MM.1S (cell line): ENCODE data around the gene WNT9B.
"Not testable (repeated sequence)": the region's sequence is repeated elsewhere in the genome, so short reads cannot be mapped to it uniquely, and the experiment has no call there.

ENCODE experiments used
- DNase-seq: peaks from one replicate; pipeline ENCODE4 v3.0.0-alpha.2; 2015
- H2AFZ ChIP-seq: fragments of 300-600 bp; sonication (generic); 2 replicates; pipeline ENCODE4 v1.6.0; 2016; ENCODE audit warnings: antibody characterized with exemption, low read length
- H3F3A ChIP-seq: fragments of 300-600 bp; sonication (generic); 2 replicates; pipeline ENCODE4 v1.6.1; 2016; ENCODE audit warnings: mild to moderate bottlenecking, antibody characterized with exemption, low read length, moderate library complexity, mixed read lengths; ENCODE audit not compliant: insufficient read depth
- H3K27ac ChIP-seq: fragments of 300-600 bp; sonication (generic); 2 replicates; pipeline ENCODE4 v1.5.1; 2016; ENCODE audit warnings: mild to moderate bottlenecking, low read length
- H3K27me3 ChIP-seq: fragments of 300-600 bp; sonication (generic); replicated peaks from 2 replicates; pipeline ENCODE4 v1.6.0; 2016; ENCODE audit warnings: low read length; ENCODE audit not compliant: insufficient read depth
- H3K36me3 ChIP-seq: fragments of 300-600 bp; sonication (generic); replicated peaks from 2 replicates; pipeline ENCODE4 v1.6.1; 2016; ENCODE audit warnings: mild to moderate bottlenecking, low read length, mixed read lengths; ENCODE audit not compliant: insufficient read depth
- H3K4me1 ChIP-seq: fragments of 300-600 bp; sonication (generic); 2 replicates; pipeline ENCODE4 v1.6.1; 2016; ENCODE audit warnings: low read length, mixed read lengths
- H3K4me2 ChIP-seq: fragments of 300-600 bp; sonication (generic); 2 replicates; pipeline ENCODE4 v1.6.0; 2016; ENCODE audit warnings: low read depth, low read length
- H3K4me3 ChIP-seq: fragments of 300-600 bp; sonication (generic); 2 replicates; pipeline ENCODE4 v1.5.1; 2016; ENCODE audit warnings: low read length, mixed read lengths
- H3K79me2 ChIP-seq: fragments of 300-600 bp; sonication (generic); 2 replicates; pipeline ENCODE4 v1.6.1; 2016; ENCODE audit warnings: mixed run types, low read length, mixed read lengths
- H3K9ac ChIP-seq: fragments of 300-600 bp; sonication (generic); 2 replicates; pipeline ENCODE4 v1.6.1; 2016; ENCODE audit warnings: low read length, mixed read lengths
- H3K9me2 ChIP-seq: fragments of 300-600 bp; sonication (generic); replicated peaks from 2 replicates; pipeline ENCODE4 v1.6.1; 2016; ENCODE audit warnings: mild to moderate bottlenecking, low read length, mixed read lengths; ENCODE audit not compliant: insufficient read depth
- H3K9me3 ChIP-seq: fragments of 300-600 bp; sonication (generic); replicated peaks from 2 replicates; pipeline ENCODE4 v1.6.1; 2016; ENCODE audit warnings: mild to moderate bottlenecking, low read length, mixed read lengths; ENCODE audit not compliant: insufficient read depth
- H4K20me1 ChIP-seq: fragments of 300-600 bp; sonication (generic); 2 replicates; pipeline ENCODE4 v1.6.1; 2016; ENCODE audit warnings: mild to moderate bottlenecking, low read length, moderate library complexity, mixed read lengths; ENCODE audit not compliant: insufficient read depth
- EZH2 ChIP-seq: fragments of 300-600 bp; sonication (generic); optimal IDR thresholded peaks from 2 replicates; pipeline ENCODE3; 2017; ENCODE audit warnings: low read depth, mild to moderate bottlenecking, antibody characterized with exemption, low read length, mixed read lengths
- EZH2phosphoT487 ChIP-seq: fragments of 300-600 bp; sonication (generic); IDR thresholded peaks from 2 replicates; pipeline ENCODE4 v1.6.1; 2018; ENCODE audit warnings: antibody characterized with exemption, low read length
- TF ChIP-seq, protein P1 (sequence below): fragments of 300-600 bp; sonication (generic); IDR thresholded peaks from 2 replicates; pipeline ENCODE4 v1.5.1; 2016; ENCODE audit warnings: antibody characterized with exemption, low read length, mixed read lengths

WNT9B gene

DNA sequence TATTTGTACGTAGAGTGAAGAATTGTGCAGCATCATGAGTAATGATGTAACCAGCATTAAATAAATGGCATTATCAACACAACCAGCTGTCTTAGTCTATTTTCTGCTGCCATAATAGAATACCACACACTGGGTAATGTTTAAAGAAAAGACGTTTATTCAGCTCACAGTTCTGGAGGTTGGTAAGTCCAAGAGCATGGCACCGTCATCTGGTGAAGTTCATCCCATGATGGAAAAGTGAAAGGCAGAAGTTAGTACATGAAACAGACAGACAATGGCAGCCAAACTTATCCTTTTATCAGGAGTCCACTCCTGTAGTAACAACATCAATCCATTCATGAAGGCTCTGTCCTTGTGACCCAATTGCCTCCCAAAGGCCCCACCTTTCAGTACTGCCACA, 65.2 kb downstream of the WNT9B start:
- no peaks in the 10 kb centered on the region for H3K9me3 ChIP-seq
- no peak overlapping the region for H3K27ac ChIP-seq
- H3K27me3 ChIP-seq: peaks cover 10% of the 10 kb centered on the region; the same call in 1 of the 2 replicates
- H2AFZ ChIP-seq: no peak overlapping the region
- no peaks in the 10 kb centered on the region for H3F3A ChIP-seq
- TF ChIP-seq EZH2: no peak
- TF ChIP-seq, protein P1, sequence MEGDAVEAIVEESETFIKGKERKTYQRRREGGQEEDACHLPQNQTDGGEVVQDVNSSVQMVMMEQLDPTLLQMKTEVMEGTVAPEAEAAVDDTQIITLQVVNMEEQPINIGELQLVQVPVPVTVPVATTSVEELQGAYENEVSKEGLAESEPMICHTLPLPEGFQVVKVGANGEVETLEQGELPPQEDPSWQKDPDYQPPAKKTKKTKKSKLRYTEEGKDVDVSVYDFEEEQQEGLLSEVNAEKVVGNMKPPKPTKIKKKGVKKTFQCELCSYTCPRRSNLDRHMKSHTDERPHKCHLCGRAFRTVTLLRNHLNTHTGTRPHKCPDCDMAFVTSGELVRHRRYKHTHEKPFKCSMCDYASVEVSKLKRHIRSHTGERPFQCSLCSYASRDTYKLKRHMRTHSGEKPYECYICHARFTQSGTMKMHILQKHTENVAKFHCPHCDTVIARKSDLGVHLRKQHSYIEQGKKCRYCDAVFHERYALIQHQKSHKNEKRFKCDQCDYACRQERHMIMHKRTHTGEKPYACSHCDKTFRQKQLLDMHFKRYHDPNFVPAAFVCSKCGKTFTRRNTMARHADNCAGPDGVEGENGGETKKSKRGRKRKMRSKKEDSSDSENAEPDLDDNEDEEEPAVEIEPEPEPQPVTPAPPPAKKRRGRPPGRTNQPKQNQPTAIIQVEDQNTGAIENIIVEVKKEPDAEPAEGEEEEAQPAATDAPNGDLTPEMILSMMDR: no peak
- TF ChIP-seq EZH2phosphoT487: no peak
- no peak overlapping the region for H3K9ac ChIP-seq
- no peaks in the 10 kb centered on the region for H3K36me3 ChIP-seq
- no peak overlapping the region for H3K4me3 ChIP-seq
- no peaks in the 10 kb centered on the region for H3K79me2 ChIP-seq
- H3K4me2 ChIP-seq: no peak overlapping the region
- no peaks in the 10 kb centered on the region for H3K4me1 ChIP-seq
- no peak for DNase-seq
- H4K20me1 ChIP-seq: no peaks in the 10 kb centered on the region
- no peaks in the 10 kb centered on the region for H3K9me2 ChIP-seq

DNA sequence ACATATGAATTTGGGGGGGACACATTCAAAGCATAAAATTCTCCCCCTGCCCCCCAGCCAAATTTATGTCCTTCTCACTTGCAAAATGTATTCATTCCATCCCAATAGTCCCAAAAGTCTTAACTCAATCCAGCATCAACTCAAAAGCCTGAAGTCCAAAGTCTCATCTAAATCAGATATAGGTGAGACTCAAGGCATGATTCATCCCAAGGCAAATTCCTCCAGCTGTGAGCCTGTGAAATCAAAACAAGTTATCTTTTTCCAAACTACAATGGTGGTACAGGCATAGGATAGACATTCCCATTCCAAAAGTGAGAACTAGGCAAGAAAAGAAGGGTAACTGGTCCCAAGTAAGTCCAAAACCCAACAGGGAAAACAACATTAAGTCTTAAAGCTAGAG, 65.7 kb downstream of the WNT9B start:
- no peak overlapping the region for H3K9ac ChIP-seq
- no peaks in the 10 kb centered on the region for H3K9me3 ChIP-seq
- TF ChIP-seq, protein P1: no peak
- TF ChIP-seq EZH2phosphoT487 (no peak), EZH2 (no peak)
- H3K4me3 ChIP-seq: no peak overlapping the region
- no peak overlapping the region for H2AFZ ChIP-seq
- peaks cover 9% of the 10 kb centered on the region; the same call in 1 of the 2 replicates for H3K27me3 ChIP-seq
- no peaks in the 10 kb centered on the region for H3K36me3 ChIP-seq
- no peaks in the 10 kb centered on the region for H3K79me2 ChIP-seq
- H3K4me2 ChIP-seq: no peak overlapping the region
- H3F3A ChIP-seq: no peaks in the 10 kb centered on the region
- no peaks in the 10 kb centered on the region for H4K20me1 ChIP-seq
- H3K9me2 ChIP-seq: no peaks in the 10 kb centered on the region
- no peak for DNase-seq
- H3K27ac ChIP-seq: no peak overlapping the region
- H3K4me1 ChIP-seq: no peaks in the 10 kb centered on the region

DNA sequence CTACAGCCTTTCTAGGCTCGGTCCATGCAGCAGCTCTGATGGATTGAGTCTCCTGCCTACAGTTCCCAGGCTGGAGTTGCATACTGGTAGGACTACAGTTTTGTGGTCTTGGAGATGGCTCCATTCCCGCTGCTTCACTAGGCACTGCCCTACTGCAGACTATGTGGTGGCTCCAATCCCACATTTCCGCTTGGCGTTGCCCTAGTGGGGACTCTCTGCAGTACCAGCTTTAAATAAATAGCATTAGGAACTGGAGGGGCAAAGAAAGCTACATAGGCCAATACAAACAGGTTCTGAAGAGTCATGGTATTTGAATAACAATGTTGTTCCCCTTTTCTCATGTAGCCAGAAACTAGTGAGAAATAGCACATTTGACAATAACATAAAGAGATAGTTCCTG, 66.1 kb downstream of the WNT9B start:
- no peaks in the 10 kb centered on the region for H3K9me3 ChIP-seq
- no peak overlapping the region for H3K4me2 ChIP-seq
- 0 out of 2 replicates have a peak, but pooled peaks cover 2% of the 10 kb centered on the region for H3F3A ChIP-seq
- no peak overlapping the region for H3K27ac ChIP-seq
- H3K36me3 ChIP-seq: no peaks in the 10 kb centered on the region
- DNase-seq: no peak
- H3K79me2 ChIP-seq: no peaks in the 10 kb centered on the region
- no peak overlapping the region for H2AFZ ChIP-seq
- H3K4me3 ChIP-seq: no peak overlapping the region
- H3K9me2 ChIP-seq: no peaks in the 10 kb centered on the region
- no peaks in the 10 kb centered on the region for H4K20me1 ChIP-seq
- TF ChIP-seq EZH2 (no peak), EZH2phosphoT487 (no peak)
- TF ChIP-seq, protein P1: no peak
- no peaks in the 10 kb centered on the region for H3K4me1 ChIP-seq
- H3K9ac ChIP-seq: no peak overlapping the region
- H3K27me3 ChIP-seq: peaks cover 4% of the 10 kb centered on the region; the same call in 1 of the 2 replicates

DNA sequence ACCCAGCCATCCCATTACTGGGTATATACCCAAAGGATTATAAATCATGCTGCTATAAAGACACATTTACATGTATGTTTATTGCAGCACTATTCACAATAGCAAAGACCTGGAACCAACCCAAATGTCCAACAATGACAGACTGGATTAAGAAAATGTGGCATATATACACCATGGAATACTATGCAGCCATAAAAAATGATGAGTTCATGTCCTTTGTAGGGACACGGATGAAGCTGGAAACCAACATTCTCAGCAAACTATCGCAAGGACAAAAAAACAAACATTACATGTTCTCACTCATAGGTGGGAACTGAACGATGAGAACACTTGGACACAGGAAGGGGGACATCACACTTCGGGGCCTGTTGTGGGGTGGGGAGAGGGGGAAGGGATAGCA, 70.6 kb downstream of the WNT9B start:
- H3K36me3 ChIP-seq, H3K27ac ChIP-seq, H3K4me3 ChIP-seq: not testable (repeated sequence)

More for the DNA sequence above, 70.6 kb downstream of the WNT9B start:
- H3K4me1 ChIP-seq: peaks cover 22% of the 10 kb centered on the region; the same call in 1 of the 2 replicates
- not testable (repeated sequence) for H3K9me3 ChIP-seq, H4K20me1 ChIP-seq, DNase-seq, H2AFZ ChIP-seq, H3K9me2 ChIP-seq, H3K27me3 ChIP-seq, H3K9ac ChIP-seq, H3K4me2 ChIP-seq
- H3F3A ChIP-seq: 0 out of 2 replicates have a peak, but pooled peaks cover 12% of the 10 kb centered on the region
- H3K79me2 ChIP-seq: peaks cover 42% of the 10 kb centered on the region
